K562 (cell line): ENCODE data around the gene SRBD1. TPM values are rescaled to one million over a fixed set of nuclear protein-coding genes. Genes with fewer than 3 reads are reported as not detected.

Experiments used
- ATAC-seq: fragments of 200-7000 bp; cut with Tn5 transposase; 3 replicates; pipeline ENCODE4 v1.9.1; 2020; ENCODE audit warnings: moderate library complexity
- BruUV-seq: library from RNA; stranded (reverse); fragments of 400-500 nt; replicated peaks from 2 replicates; lab custom pipeline; 2021; lab: Mats Ljungman, UMichigan
- CTCF ChIA-PET: fragments of 300-600 bp; formaldehyde crosslinking; extraction: SDS; loops from one replicate; lab custom pipeline; 2021; ENCODE audit warnings: low intra/inter-chr PET ratio; lab: Yijun Ruan, JAX
- POLR2A ChIA-PET: fragments of 300-600, 350-650 bp; sonication (Branson Sonifier 250); formaldehyde crosslinking; extraction: SDS; loops from one replicate; lab custom pipeline; 2021; ENCODE audit warnings: antibody characterized with exemption, inconsistent platforms; lab: Yijun Ruan, JAX
- DNase-seq, 4 experiments: peaks; one replicate each; pipeline versions ENCODE4 v3.0.0 to v3.0.0-alpha.2; 2011 to 2018; ENCODE audit warnings: low spot score in 3 of 4, mixed read lengths in 3 of 4; ENCODE audit errors: extremely low read depth in 1 of 4
- FAIRE-seq: peaks from 2 replicates; lab custom pipeline; 2011; peaks lifted over from hg19 to GRCh38; lab: Jason Lieb, UNC
- H2AFZ ChIP-seq: 2 replicates; pipeline ENCODE4 v1.6.0; 2011; ENCODE audit warnings: low read depth, low read length, control low read depth, inconsistent platforms
- H3K27ac ChIP-seq: fragments of 200-600 bp; 3 replicates; pipeline ENCODE4 v1.8.0; 2011; ENCODE audit warnings: low read depth, mild to moderate bottlenecking, control low read depth, inconsistent platforms, low read length, moderate library complexity, mixed read lengths; ENCODE audit errors: extremely low read depth
- H3K27me3 ChIP-seq, 2 experiments: fragments of 300-600 bp in 1 of 2; 2 replicates in 1 of 2; 3 replicates in 1 of 2; pipeline versions ENCODE4 v1.6.0 to v1.8.0; 2011; ENCODE audit warnings: inconsistent platforms in 2 of 2, low read length in 2 of 2, mild to moderate bottlenecking in 1 of 2, mixed read lengths in 1 of 2, moderate library complexity in 1 of 2; ENCODE audit not compliant: control insufficient read depth in 2 of 2, insufficient read depth in 2 of 2
- H3K36me3 ChIP-seq: fragments of 300-600 bp; 3 replicates; pipeline ENCODE4 v1.8.0; 2011; ENCODE audit warnings: mild to moderate bottlenecking, low read length, inconsistent platforms; ENCODE audit not compliant: control insufficient read depth, insufficient read depth
- H3K4me1 ChIP-seq, 2 experiments: fragments of 200-600 bp in 1 of 2; replicated peaks in 1 of 2; 2 replicates in 1 of 2; 3 replicates in 1 of 2; pipeline versions ENCODE4 v1.5.1 to v1.8.0; 2011; ENCODE audit warnings: inconsistent platforms in 2 of 2, low read length in 2 of 2, mild to moderate bottlenecking in 1 of 2, mixed read lengths in 1 of 2, moderate library complexity in 1 of 2; ENCODE audit not compliant: control insufficient read depth in 2 of 2, insufficient read depth in 2 of 2
- H3K4me2 ChIP-seq: 2 replicates; pipeline ENCODE4 v1.6.1; 2011; ENCODE audit warnings: low read length, control low read depth, inconsistent platforms, mixed read lengths; ENCODE audit not compliant: insufficient read depth
- H3K4me3 ChIP-seq: fragments of 200-600 bp; sonication (generic), shearing (Covaris generic); 2 replicates; pipeline ENCODE4 v1.5.1; 2016; ENCODE audit warnings: control low read depth, inconsistent platforms
- H3K79me2 ChIP-seq: fragments of 200-600 bp; 3 replicates; pipeline ENCODE4 v1.8.0; 2011; ENCODE audit warnings: low read length, inconsistent platforms; ENCODE audit not compliant: control insufficient read depth, insufficient read depth
- H3K9ac ChIP-seq, 2 experiments: 2 replicates each; pipeline versions ENCODE4 v1.6.0 to v1.6.1; 2011; ENCODE audit warnings: low read depth in 2 of 2, low read length in 2 of 2, control low read depth in 1 of 2, inconsistent platforms in 1 of 2, mild to moderate bottlenecking in 1 of 2, mixed read lengths in 1 of 2; ENCODE audit not compliant: insufficient read depth in 1 of 2
- H3K9me1 ChIP-seq: one replicate; pipeline ENCODE4 v1.6.0; 2011; ENCODE audit warnings: inconsistent platforms, mild to moderate bottlenecking, low read length, moderate library complexity; ENCODE audit not compliant: control insufficient read depth, insufficient read depth
- H3K9me3 ChIP-seq: replicated peaks from 2 replicates; pipeline ENCODE4 v1.5.1; 2011; ENCODE audit warnings: low read depth, low read length, inconsistent platforms; ENCODE audit not compliant: control insufficient read depth, insufficient read depth
- H4K20me1 ChIP-seq: replicated peaks from 2 replicates; pipeline ENCODE4 v1.6.1; 2011; ENCODE audit warnings: low read length, inconsistent platforms, mixed read lengths; ENCODE audit not compliant: control insufficient read depth, insufficient read depth
- BHLHE40 ChIP-seq: IDR thresholded peaks from 2 replicates; pipeline ENCODE4 v1.6.1; 2011; ENCODE audit warnings: low read length, improper control_type of control experiment
- MEIS2 ChIP-seq: fragments of 450-650 bp; IDR thresholded peaks from 2 replicates; pipeline ENCODE4 v1.6.1; 2014; ENCODE audit warnings: mild to moderate bottlenecking; ENCODE audit not compliant: partially characterized antibody
- NUFIP1 ChIP-seq: fragments of 450-650 bp; IDR thresholded peaks from 2 replicates; pipeline ENCODE4 v1.6.1; 2018; ENCODE audit not compliant: partially characterized antibody
- RBM17 ChIP-seq: fragments of 200-400 bp; formaldehyde crosslinking; IDR thresholded peaks from 2 replicates; pipeline ENCODE4 v1.6.1; 2017; ENCODE audit warnings: low read depth, mild to moderate bottlenecking, low read length, borderline replicate concordance
- SP2 ChIP-seq: IDR thresholded peaks from 2 replicates; pipeline ENCODE4 v1.6.1; 2011; ENCODE audit warnings: mild to moderate bottlenecking, low read depth, low read length, moderate library complexity; ENCODE audit not compliant: poor library complexity, severe bottlenecking; ENCODE audit errors: extremely low read depth
- TAF9B ChIP-seq: fragments of 450-650 bp; IDR thresholded peaks from 2 replicates; pipeline ENCODE4 v1.6.1; 2018; ENCODE audit warnings: mild to moderate bottlenecking; ENCODE audit not compliant: partially characterized antibody
- ZFX ChIP-seq: sonication (generic); formaldehyde crosslinking; IDR thresholded peaks from 2 replicates; pipeline ENCODE4 v1.8.0; 2022; ENCODE audit warnings: mild to moderate bottlenecking, missing genetic modification reagents, moderate library complexity
- WGBS: fragments of 100-300 bp; shearing (Covaris generic); methylation state at CpG from one replicate; pipeline ENCODE4 v1.1.6; 2016; ENCODE audit warnings: low coverage, mixed read lengths; ENCODE audit not compliant: insufficient coverage; ENCODE audit errors: missing lambda C conversion rate; 5-methylcytosine and 5-hydroxymethylcytosine counted together
- in situ Hi-C: fragments of 300-500 bp; cut with MboI; formaldehyde crosslinking; loops from 4 replicates; pipeline ENCODE4 v1.15.0; 2018; ENCODE audit warnings: inconsistent platforms, mixed read lengths
- intact Hi-C: fragments of 100-400 bp; cut with micrococcal nuclease; formaldehyde crosslinking; loops from 2 replicates; pipeline ENCODE4 v1.14.2; 2022
- polyA plus RNA-seq, 8 experiments: library from polyadenylated mRNA; depleted of rRNA in 4 of 8; stranded (reverse) in 5 of 8; unstranded in 3 of 8; fragments of >200 nt; fragmentation: Nextera tagmentation in 2 of 8; fragmentation: Illumina TruSeq in 1 of 8; extraction: Ambion mirVana in 2 of 8; extraction: Trizol in 1 of 8; gene quantifications; 2 replicates each; pipeline versions ENCODE4 v1.2.1 to v1.2.3, GENCODE V29; 2011 to 2014; ENCODE audit warnings: inconsistent platforms in 1 of 8, missing spikeins in 1 of 8
- total RNA-seq, 7 experiments: library from RNA; depleted of rRNA in 6 of 7; stranded (reverse); fragments of >200 nt in 6 of 7; fragmentation: Illumina TruSeq in 2 of 7; extraction: Trizol in 2 of 7; gene quantifications; 2 replicates each; pipeline versions ENCODE4 v1.2.1 to v1.2.3, GENCODE V29; 2011 to 2021; ENCODE audit warnings: low replicate concordance in 1 of 7
- TF ChIP-seq, protein P1 (sequence below): fragments of 450-650 bp; IDR thresholded peaks from 2 replicates; pipeline ENCODE4 v1.6.1; 2018; ENCODE audit not compliant: partially characterized antibody

The SRBD1 gene
- total and polyA plus RNA-seq, 9 of the 15 experiments (the other 6 are each of a cell fraction or from before 2014, with no cell fraction given) = 6.9 to 23.2 (median 14.7) TPM

- Histone ChIP-seq H3K9ac (no peak overlapping the region), H3K4me1 (peaks cover 0 to 18% of the 10 kb centered on the region in 2 experiments; a peak in 2 of 5 replicates), H3K27ac (no peak overlapping the region), H3K4me3 (no peak overlapping the region), H3K9me1 (no peaks in the 10 kb centered on the region), H4K20me1 (no peaks in the 10 kb centered on the region), H3K79me2 (peaks cover 34% of the 10 kb centered on the region), H3K4me2 (no peak overlapping the region), H3K9me3 (no peaks in the 10 kb centered on the region), H2AFZ (peak overlapping the region; percentile 94; the same call in 1 of the 2 replicates), H3K36me3 (no peaks in the 10 kb centered on the region), H3K27me3 (no peaks in the 10 kb centered on the region)
- no peak for ATAC-seq
- POLR2A ChIA-PET = interaction anchor here (0.6 to 2.9 kb wide), 3 partner anchors 15 to 1743 kb away, joined by 3 to 9 read pairs (median 3); no protein-coding TSS in a partner anchor
- in situ Hi-C loops (no loop called here), intact Hi-C loops (no loop called here)
- no peak for DNase-seq
- no TSS peak for BruUV-seq
- 55% methylated on average over 2 of the region's 2 CpGs for WGBS
- TF ChIP-seq RBM17 (no peak), NUFIP1 (no peak), MEIS2 (peak; percentile 42)
- FAIRE-seq = no peak
- CTCF ChIA-PET = no interaction called here
Measured at GRCh38 chr2:45612285-45612684, 1.2 kb upstream of the SRBD1 start.

- H3K9me3 ChIP-seq = no peaks in the 10 kb centered on the region
- no peaks in the 10 kb centered on the region; the same call in 2 of the 3 replicates for H3K36me3 ChIP-seq
- no peaks in the 10 kb centered on the region for H4K20me1 ChIP-seq
- WGBS = under 1% methylated on average over 22 of the region's 23 CpGs
- H3K9me1 ChIP-seq = no peaks in the 10 kb centered on the region
- DNase-seq (peak; percentile 49 to 79 (median 54)), ATAC-seq (peak; percentile 82), FAIRE-seq (peak; percentile 80)
- peaks cover 0 to 16% of the 10 kb centered on the region in 2 experiments; a peak in 2 of 5 replicates for H3K4me1 ChIP-seq
- peak overlapping the region; percentile 62 for H3K4me3 ChIP-seq
- H3K4me2 ChIP-seq = peak overlapping the region; percentile 88
- POLR2A ChIA-PET = interaction anchor here (0.6 to 2.9 kb wide), 9 partner anchors 9 to 1428 kb away, joined by 3 to 9 read pairs (median 4); no protein-coding TSS in a partner anchor
- TSS peak; percentile 75 for BruUV-seq
- no peaks in the 10 kb centered on the region for H3K27me3 ChIP-seq
- H3K27ac ChIP-seq = peak overlapping the region; percentile 89
- H3K79me2 ChIP-seq = peaks cover 43% of the 10 kb centered on the region
- peak overlapping the region; percentile 86 for H2AFZ ChIP-seq
- intact Hi-C loops = no loop called here
- in situ Hi-C loops = no loop called here
- CTCF ChIA-PET = no interaction called here
- peak overlapping the region; percentile 88 for H3K9ac ChIP-seq
- peak; percentile 96 for TF ChIP-seq BHLHE40
- peak; percentile 20 for TF ChIP-seq TAF9B
- TF ChIP-seq ZFX (CRISPR knock-in tag) = no peak
- TF ChIP-seq SP2 = peak; percentile 40
- TF ChIP-seq, protein P1, sequence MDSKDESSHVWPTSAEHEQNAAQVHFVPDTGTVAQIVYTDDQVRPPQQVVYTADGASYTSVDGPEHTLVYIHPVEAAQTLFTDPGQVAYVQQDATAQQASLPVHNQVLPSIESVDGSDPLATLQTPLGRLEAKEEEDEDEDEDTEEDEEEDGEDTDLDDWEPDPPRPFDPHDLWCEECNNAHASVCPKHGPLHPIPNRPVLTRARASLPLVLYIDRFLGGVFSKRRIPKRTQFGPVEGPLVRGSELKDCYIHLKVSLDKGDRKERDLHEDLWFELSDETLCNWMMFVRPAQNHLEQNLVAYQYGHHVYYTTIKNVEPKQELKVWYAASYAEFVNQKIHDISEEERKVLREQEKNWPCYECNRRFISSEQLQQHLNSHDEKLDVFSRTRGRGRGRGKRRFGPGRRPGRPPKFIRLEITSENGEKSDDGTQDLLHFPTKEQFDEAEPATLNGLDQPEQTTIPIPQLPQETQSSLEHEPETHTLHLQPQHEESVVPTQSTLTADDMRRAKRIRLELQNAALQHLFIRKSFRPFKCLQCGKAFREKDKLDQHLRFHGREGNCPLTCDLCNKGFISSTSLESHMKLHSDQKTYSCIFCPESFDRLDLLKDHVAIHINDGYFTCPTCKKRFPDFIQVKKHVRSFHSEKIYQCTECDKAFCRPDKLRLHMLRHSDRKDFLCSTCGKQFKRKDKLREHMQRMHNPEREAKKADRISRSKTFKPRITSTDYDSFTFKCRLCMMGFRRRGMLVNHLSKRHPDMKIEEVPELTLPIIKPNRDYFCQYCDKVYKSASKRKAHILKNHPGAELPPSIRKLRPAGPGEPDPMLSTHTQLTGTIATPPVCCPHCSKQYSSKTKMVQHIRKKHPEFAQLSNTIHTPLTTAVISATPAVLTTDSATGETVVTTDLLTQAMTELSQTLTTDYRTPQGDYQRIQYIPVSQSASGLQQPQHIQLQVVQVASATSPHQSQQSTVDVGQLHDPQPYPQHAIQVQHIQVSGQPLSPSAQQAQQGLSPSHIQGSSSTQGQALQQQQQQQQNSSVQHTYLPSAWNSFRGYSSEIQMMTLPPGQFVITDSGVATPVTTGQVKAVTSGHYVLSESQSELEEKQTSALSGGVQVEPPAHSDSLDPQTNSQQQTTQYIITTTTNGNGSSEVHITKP = peak; percentile 1
Measured at GRCh38 chr2:45610281-45611019, 617 bp downstream of the SRBD1 start.
